ENCODE measurements around the gene SPEF2. TPM values are rescaled to one million over a fixed set of nuclear protein-coding genes. Genes with fewer than 3 reads are reported as not detected.

The SPEF2 gene
- 3.7 TPM for total RNA-seq

GRCh38 chr5:35617435-35618303 is at the start of gene SPEF2:
TSS of gene SPEF2 (plus strand) at chr5:35617863. CDS start at chr5:35617998, 135 bp downstream.
- peak within 1 kb of the TSS; percentile 65 to 74 (median 74) for H3K9ac ChIP-seq (ENCODE audit: low read depth in 1 of 3, low read length in 3 of 3)
- no peaks in the 10 kb centered on the region for H3K27me3 ChIP-seq (ENCODE audit: control insufficient read depth in 3 of 3, insufficient read depth in 3 of 3, low read length in 3 of 3)
- H3K36me3 ChIP-seq (ENCODE audit: control insufficient read depth in 3 of 3, insufficient read depth in 3 of 3, low read length in 3 of 3), result no peaks in the 10 kb centered on the region
- peak within 1 kb of the TSS; percentile 81 to 88 (median 85) for H3K4me3 ChIP-seq (ENCODE audit: low read length in 3 of 3)
- H3K4me1 ChIP-seq (ENCODE audit: control insufficient read depth in 3 of 3, insufficient read depth in 3 of 3, low read length in 3 of 3), result peaks cover 3 to 11% (median 5%) of the 10 kb centered on the region in 3 donors
- H3K27ac ChIP-seq (ENCODE audit: low read depth, low read length), result no peak within 1 kb of the TSS
- H3K9me3 ChIP-seq (ENCODE audit: control insufficient read depth in 3 of 3, low read length in 3 of 3), result no peaks in the 10 kb centered on the region

- Histone ChIP-seq H3K4me3 (ENCODE audit: low read length in 3 of 3) (no peak overlapping the region), H3K4me1 (ENCODE audit: control insufficient read depth in 3 of 3, insufficient read depth in 3 of 3, low read length in 3 of 3) (no peaks in the 10 kb centered on the region), H3K9ac (ENCODE audit: low read depth in 1 of 3, low read length in 3 of 3) (no peak overlapping the region)
These were observed 42.1 kb upstream of the SPEF2 start for GRCh38 chr5:35575578-35575977.

GRCh38 chr5:35587419-35587818 is 30.2 kb upstream of the SPEF2 start:
- H3K9ac ChIP-seq (ENCODE audit: low read depth in 1 of 3, low read length in 3 of 3), result no peak overlapping the region
- H3K9me3 ChIP-seq (ENCODE audit: control insufficient read depth in 3 of 3, low read length in 3 of 3), result no peaks in the 10 kb centered on the region
- H3K27me3 ChIP-seq (ENCODE audit: control insufficient read depth in 3 of 3, insufficient read depth in 3 of 3, low read length in 3 of 3), result no peaks in the 10 kb centered on the region
- no peak overlapping the region for H3K4me3 ChIP-seq (ENCODE audit: low read length in 3 of 3)
- H3K27ac ChIP-seq (ENCODE audit: low read depth, low read length), result no peak overlapping the region
- H3K4me1 ChIP-seq (ENCODE audit: control insufficient read depth in 3 of 3, insufficient read depth in 3 of 3, low read length in 3 of 3), result no peaks in the 10 kb centered on the region
- no peaks in the 10 kb centered on the region for H3K36me3 ChIP-seq (ENCODE audit: control insufficient read depth in 3 of 3, insufficient read depth in 3 of 3, low read length in 3 of 3)

More at GRCh38 chr5:35575578-35575977, 42.1 kb upstream of the SPEF2 start:
- H3K9me3 ChIP-seq (ENCODE audit: control insufficient read depth in 3 of 3, low read length in 3 of 3), result no peaks in the 10 kb centered on the region
- no peaks in the 10 kb centered on the region for H3K27me3 ChIP-seq (ENCODE audit: control insufficient read depth in 3 of 3, insufficient read depth in 3 of 3, low read length in 3 of 3)
- H3K36me3 ChIP-seq (ENCODE audit: control insufficient read depth in 3 of 3, insufficient read depth in 3 of 3, low read length in 3 of 3), result no peaks in the 10 kb centered on the region
- H3K27ac ChIP-seq (ENCODE audit: low read depth, low read length), result no peak overlapping the region

- Histone ChIP-seq H3K9me3 (ENCODE audit: control insufficient read depth in 3 of 3, low read length in 3 of 3) (no peaks in the 10 kb centered on the region), H3K4me3 (ENCODE audit: low read length in 3 of 3) (no peak overlapping the region), H3K36me3 (ENCODE audit: control insufficient read depth in 3 of 3, insufficient read depth in 3 of 3, low read length in 3 of 3) (no peaks in the 10 kb centered on the region), H3K27me3 (ENCODE audit: control insufficient read depth in 3 of 3, insufficient read depth in 3 of 3, low read length in 3 of 3) (no peaks in the 10 kb centered on the region), H3K9ac (ENCODE audit: low read depth in 1 of 3, low read length in 3 of 3) (no peak overlapping the region), H3K4me1 (ENCODE audit: control insufficient read depth in 3 of 3, insufficient read depth in 3 of 3, low read length in 3 of 3) (no peaks in the 10 kb centered on the region), H3K27ac (ENCODE audit: low read depth, low read length) (no peak overlapping the region)
These were observed 24.3 kb upstream of the SPEF2 start for GRCh38 chr5:35593338-35593737.

- H3K27ac ChIP-seq (ENCODE audit: low read depth, low read length), result no peak overlapping the region
- no peak overlapping the region for H3K9ac ChIP-seq (ENCODE audit: low read depth in 1 of 3, low read length in 3 of 3)
- H3K9me3 ChIP-seq (ENCODE audit: control insufficient read depth in 3 of 3, low read length in 3 of 3), result no peaks in the 10 kb centered on the region
- H3K4me1 ChIP-seq (ENCODE audit: control insufficient read depth in 3 of 3, insufficient read depth in 3 of 3, low read length in 3 of 3), result no peaks in the 10 kb centered on the region
- H3K27me3 ChIP-seq (ENCODE audit: control insufficient read depth in 3 of 3, insufficient read depth in 3 of 3, low read length in 3 of 3), result no peaks in the 10 kb centered on the region
- no peaks in the 10 kb centered on the region for H3K36me3 ChIP-seq (ENCODE audit: control insufficient read depth in 3 of 3, insufficient read depth in 3 of 3, low read length in 3 of 3)
- H3K4me3 ChIP-seq (ENCODE audit: low read length in 3 of 3), result no peak overlapping the region
These were observed 18.8 kb upstream of the SPEF2 start for GRCh38 chr5:35598707-35599370.

- no peaks in the 10 kb centered on the region for H3K27me3 ChIP-seq (ENCODE audit: control insufficient read depth in 3 of 3, insufficient read depth in 3 of 3, low read length in 3 of 3)
- no peak overlapping the region for H3K27ac ChIP-seq (ENCODE audit: low read depth, low read length)
- no peaks in the 10 kb centered on the region for H3K36me3 ChIP-seq (ENCODE audit: control insufficient read depth in 3 of 3, insufficient read depth in 3 of 3, low read length in 3 of 3)
- no peak overlapping the region for H3K9ac ChIP-seq (ENCODE audit: low read depth in 1 of 3, low read length in 3 of 3)
- no peak overlapping the region for H3K4me3 ChIP-seq (ENCODE audit: low read length in 3 of 3)
- no peaks in the 10 kb centered on the region for H3K9me3 ChIP-seq (ENCODE audit: control insufficient read depth in 3 of 3, low read length in 3 of 3)
- H3K4me1 ChIP-seq (ENCODE audit: control insufficient read depth in 3 of 3, insufficient read depth in 3 of 3, low read length in 3 of 3), result no peaks in the 10 kb centered on the region
These were observed 17.1 kb upstream of the SPEF2 start for GRCh38 chr5:35600591-35600990.

GRCh38 chr5:35608881-35609779 is 8.5 kb upstream of the SPEF2 start:
- Histone ChIP-seq H3K9ac (ENCODE audit: low read depth in 1 of 3, low read length in 3 of 3) (no peak overlapping the region), H3K9me3 (ENCODE audit: control insufficient read depth in 3 of 3, low read length in 3 of 3) (peaks cover 0 to 3% (median 0%) of the 10 kb centered on the region in 3 donors), H3K27ac (ENCODE audit: low read depth, low read length) (no peak overlapping the region), H3K27me3 (ENCODE audit: control insufficient read depth in 3 of 3, insufficient read depth in 3 of 3, low read length in 3 of 3) (no peaks in the 10 kb centered on the region), H3K4me3 (ENCODE audit: low read length in 3 of 3) (no peak overlapping the region), H3K4me1 (ENCODE audit: control insufficient read depth in 3 of 3, insufficient read depth in 3 of 3, low read length in 3 of 3) (no peaks in the 10 kb centered on the region), H3K36me3 (ENCODE audit: control insufficient read depth in 3 of 3, insufficient read depth in 3 of 3, low read length in 3 of 3) (no peaks in the 10 kb centered on the region)

- no peaks in the 10 kb centered on the region for H3K36me3 ChIP-seq (ENCODE audit: control insufficient read depth in 3 of 3, insufficient read depth in 3 of 3, low read length in 3 of 3)
- H3K4me1 ChIP-seq (ENCODE audit: control insufficient read depth in 3 of 3, insufficient read depth in 3 of 3, low read length in 3 of 3), result peaks cover 3 to 11% (median 5%) of the 10 kb centered on the region in 3 donors
- H3K9ac ChIP-seq (ENCODE audit: low read depth in 1 of 3, low read length in 3 of 3), result peak overlapping the region in 1 of 3 donors; percentile 74
- no peak overlapping the region for H3K27ac ChIP-seq (ENCODE audit: low read depth, low read length)
- no peaks in the 10 kb centered on the region for H3K9me3 ChIP-seq (ENCODE audit: control insufficient read depth in 3 of 3, low read length in 3 of 3)
- peak overlapping the region; percentile 81 to 88 (median 85) for H3K4me3 ChIP-seq (ENCODE audit: low read length in 3 of 3)
- no peaks in the 10 kb centered on the region for H3K27me3 ChIP-seq (ENCODE audit: control insufficient read depth in 3 of 3, insufficient read depth in 3 of 3, low read length in 3 of 3)
These were observed 616 bp upstream of the SPEF2 start for GRCh38 chr5:35617060-35617434.

GRCh38 chr5:35618304-35618636 is 607 bp downstream of the SPEF2 start:
- no peak overlapping the region for H3K27ac ChIP-seq (ENCODE audit: low read depth, low read length)

More at GRCh38 chr5:35618304-35618636, 607 bp downstream of the SPEF2 start:
- Histone ChIP-seq H3K27me3 (ENCODE audit: control insufficient read depth in 3 of 3, insufficient read depth in 3 of 3, low read length in 3 of 3) (no peaks in the 10 kb centered on the region), H3K36me3 (ENCODE audit: control insufficient read depth in 3 of 3, insufficient read depth in 3 of 3, low read length in 3 of 3) (no peaks in the 10 kb centered on the region), H3K4me3 (ENCODE audit: low read length in 3 of 3) (peak overlapping the region; percentile 81 to 88 (median 85)), H3K9me3 (ENCODE audit: control insufficient read depth in 3 of 3, low read length in 3 of 3) (no peaks in the 10 kb centered on the region), H3K9ac (ENCODE audit: low read depth in 1 of 3, low read length in 3 of 3) (peak overlapping the region; percentile 65 to 74 (median 74)), H3K4me1 (ENCODE audit: control insufficient read depth in 3 of 3, insufficient read depth in 3 of 3, low read length in 3 of 3) (peaks cover 3 to 11% (median 5%) of the 10 kb centered on the region in 3 donors)
